CD4-positive, CD25-positive, alpha-beta regulatory T cell (primary cell): ENCODE results near the gene AXDND1. TPM values are rescaled to one million over a fixed set of nuclear protein-coding genes. Genes with fewer than 3 reads are reported as not detected.
"Not testable (repeated sequence)": the region's sequence is repeated elsewhere in the genome, so short reads cannot be mapped to it uniquely, and the experiment has no call there.

Source experiments
- ATAC-seq, 2 donors: fragments of 150-1000 bp; cut with Tn5 transposase; one replicate each; pipeline ENCODE4 v1.10.0; 2021; ENCODE audit warnings: low read depth in 2 of 2, moderate number of reproducible peaks in 2 of 2, moderate library complexity in 1 of 2
- DNase-seq, 3 donors: peaks; one replicate each; pipeline versions ENCODE4 v3.0.0 to v3.0.0-alpha.2; 2012 to 2022; ENCODE audit warnings: mixed read lengths in 1 of 3
- H3K27ac ChIP-seq: one replicate; pipeline ENCODE4 v1.7.0; 2013; ENCODE audit warnings: mild to moderate bottlenecking, low read length; ENCODE audit not compliant: insufficient read depth, poor library complexity, severe bottlenecking
- H3K27me3 ChIP-seq: one replicate; pipeline ENCODE4 v1.7.0; 2013; ENCODE audit warnings: low read length; ENCODE audit not compliant: control insufficient read depth, insufficient read depth
- H3K36me3 ChIP-seq: one replicate; pipeline ENCODE4 v1.7.0; 2013; ENCODE audit warnings: mild to moderate bottlenecking, low read length, moderate library complexity; ENCODE audit not compliant: control insufficient read depth, insufficient read depth
- H3K4me1 ChIP-seq: 2 replicates; pipeline ENCODE4 v1.7.0; 2013; ENCODE audit warnings: mild to moderate bottlenecking, low read length; ENCODE audit not compliant: insufficient read depth, control insufficient read depth, poor library complexity, severe bottlenecking
- H3K4me3 ChIP-seq: one replicate; pipeline ENCODE4 v1.7.0; 2013; ENCODE audit warnings: low read depth, mild to moderate bottlenecking, low read length, moderate library complexity
- H3K9me3 ChIP-seq, 2 experiments: 1 replicate in 1 of 2; 2 replicates in 1 of 2; pipeline ENCODE4 v1.7.0; 2013; ENCODE audit warnings: low read length in 2 of 2, mild to moderate bottlenecking in 1 of 2, moderate library complexity in 1 of 2; ENCODE audit not compliant: control insufficient read depth in 2 of 2
- H3K27ac Mint-ChIP-seq, 3 donors: one replicate each; pipeline ENCODE4 v1.8.0; 2020 to 2022; ENCODE audit warnings: mild to moderate bottlenecking in 3 of 3, mixed read lengths in 3 of 3, moderate library complexity in 2 of 3
- H3K27me3 Mint-ChIP-seq: one replicate; pipeline ENCODE4 v1.8.0; 2022; ENCODE audit warnings: mild to moderate bottlenecking, mixed read lengths
- H3K36me3 Mint-ChIP-seq: one replicate; pipeline ENCODE4 v1.8.0; 2020; ENCODE audit warnings: mixed read lengths
- H3K4me1 Mint-ChIP-seq, 4 donors: one replicate each; pipeline ENCODE4 v1.8.0; 2020 to 2022; ENCODE audit warnings: mixed read lengths in 4 of 4, mild to moderate bottlenecking in 1 of 4
- H3K4me3 Mint-ChIP-seq, 4 donors: one replicate each; pipeline ENCODE4 v1.8.0; 2020 to 2022; ENCODE audit warnings: mild to moderate bottlenecking in 4 of 4, mixed read lengths in 4 of 4, moderate library complexity in 3 of 4
- H3K9me3 Mint-ChIP-seq, 7 donors: one replicate each; pipeline ENCODE4 v1.8.0; 2020 to 2022; ENCODE audit warnings: mixed read lengths in 7 of 7, mild to moderate bottlenecking in 3 of 7, moderate library complexity in 2 of 7
- polyA plus RNA-seq, 4 donors: library from polyadenylated mRNA; unstranded; fragments of 300-500 nt; fragmentation: Illumina TruSeq; gene quantifications; one replicate each; pipeline ENCODE4 v1.2.3, GENCODE V29; 2021
- total RNA-seq: library from RNA; stranded (reverse); gene quantifications from one replicate; pipeline ENCODE4 v1.2.3, GENCODE V29; 2022

Gene AXDND1
- total and polyA plus RNA-seq, 5 donors from 2014 or later, result not detected

- H3K4me1 ChIP-seq, result no peaks in the 10 kb centered on the region
- H3K27ac Mint-ChIP-seq, result no peak overlapping the region
These were observed 75.7 kb downstream of the AXDND1 start for GRCh38 chr1:179441501-179441900.

GRCh38 chr1:179442846-179443245, 77.1 kb downstream of the AXDND1 start:
- not testable (repeated sequence) for H3K4me1 ChIP-seq, H3K4me3 ChIP-seq, H3K4me1 Mint-ChIP-seq, H3K4me3 Mint-ChIP-seq, H3K27ac ChIP-seq, ATAC-seq, DNase-seq, H3K27me3 ChIP-seq, H3K27ac Mint-ChIP-seq, H3K36me3 ChIP-seq, H3K36me3 Mint-ChIP-seq, H3K9me3 Mint-ChIP-seq, H3K9me3 ChIP-seq
- peaks cover 13% of the 10 kb centered on the region for H3K27me3 Mint-ChIP-seq

More at GRCh38 chr1:179441501-179441900, 75.7 kb downstream of the AXDND1 start:
- Mint-ChIP-seq H3K4me1 (no peaks in the 10 kb centered on the region), H3K36me3 (no peaks in the 10 kb centered on the region), H3K4me3 (no peak overlapping the region), H3K27me3 (peaks cover 13% of the 10 kb centered on the region), H3K9me3 (peaks cover 0 to 3% (median 0%) of the 10 kb centered on the region in 7 donors)
- Histone ChIP-seq H3K36me3 (no peaks in the 10 kb centered on the region), H3K27ac (no peak overlapping the region), H3K9me3 (no peaks in the 10 kb centered on the region), H3K4me3 (no peak overlapping the region), H3K27me3 (no peaks in the 10 kb centered on the region)
- DNase-seq (no peak), ATAC-seq (no peak)

- ATAC-seq (no peak), DNase-seq (no peak)
- Histone ChIP-seq H3K4me3 (no peak overlapping the region), H3K36me3 (no peaks in the 10 kb centered on the region), H3K4me1 (no peaks in the 10 kb centered on the region), H3K27ac (no peak overlapping the region), H3K27me3 (no peaks in the 10 kb centered on the region), H3K9me3 (no peaks in the 10 kb centered on the region)
- H3K9me3 Mint-ChIP-seq, result peaks cover 0 to 3% (median 0%) of the 10 kb centered on the region in 7 donors
- no peaks in the 10 kb centered on the region for H3K4me1 Mint-ChIP-seq
- H3K4me3 Mint-ChIP-seq, result no peak overlapping the region
- H3K27me3 Mint-ChIP-seq, result peaks cover 13% of the 10 kb centered on the region
- no peak overlapping the region for H3K27ac Mint-ChIP-seq
- H3K36me3 Mint-ChIP-seq, result no peaks in the 10 kb centered on the region
These were observed 79.8 kb downstream of the AXDND1 start for GRCh38 chr1:179445593-179445992.

GRCh38 chr1:179447489-179447888, 81.7 kb downstream of the AXDND1 start:
- H3K4me1 Mint-ChIP-seq, result no peaks in the 10 kb centered on the region
- no peak overlapping the region for H3K4me3 Mint-ChIP-seq
- ATAC-seq (no peak), DNase-seq (peak in 1 of 3 donors; percentile 14)
- peaks cover 8% of the 10 kb centered on the region for H3K27me3 Mint-ChIP-seq
- no peak overlapping the region for H3K4me3 ChIP-seq
- no peak overlapping the region for H3K27ac Mint-ChIP-seq
- no peaks in the 10 kb centered on the region for H3K27me3 ChIP-seq
- no peaks in the 10 kb centered on the region for H3K4me1 ChIP-seq
- no peaks in the 10 kb centered on the region for H3K36me3 ChIP-seq
- no peaks in the 10 kb centered on the region for H3K36me3 Mint-ChIP-seq
- no peak overlapping the region for H3K27ac ChIP-seq
- H3K9me3 Mint-ChIP-seq, result peaks cover 0 to 4% (median 0%) of the 10 kb centered on the region in 7 donors
- H3K9me3 ChIP-seq, result no peaks in the 10 kb centered on the region

- DNase-seq (no peak), ATAC-seq (no peak)
- peaks cover 1% of the 10 kb centered on the region for H3K27me3 Mint-ChIP-seq
- Histone ChIP-seq H3K4me1 (no peaks in the 10 kb centered on the region), H3K27ac (no peak overlapping the region), H3K4me3 (no peak overlapping the region), H3K9me3 (no peaks in the 10 kb centered on the region), H3K27me3 (no peaks in the 10 kb centered on the region), H3K36me3 (no peaks in the 10 kb centered on the region)
- no peak overlapping the region for H3K27ac Mint-ChIP-seq
- H3K36me3 Mint-ChIP-seq, result no peaks in the 10 kb centered on the region
- H3K4me1 Mint-ChIP-seq, result no peaks in the 10 kb centered on the region
- H3K4me3 Mint-ChIP-seq, result no peak overlapping the region
- peaks cover 0 to 4% (median 0%) of the 10 kb centered on the region in 7 donors for H3K9me3 Mint-ChIP-seq
These were observed 82.8 kb downstream of the AXDND1 start for GRCh38 chr1:179448437-179449149.

- not testable (repeated sequence) for H3K4me1 ChIP-seq, H3K27me3 ChIP-seq, H3K36me3 ChIP-seq, DNase-seq, H3K36me3 Mint-ChIP-seq, H3K27me3 Mint-ChIP-seq, H3K4me3 Mint-ChIP-seq, H3K27ac Mint-ChIP-seq, H3K4me1 Mint-ChIP-seq, H3K27ac ChIP-seq, H3K9me3 ChIP-seq, ATAC-seq, H3K4me3 ChIP-seq
- peaks cover 0 to 10% (median 3%) of the 10 kb centered on the region in 7 donors for H3K9me3 Mint-ChIP-seq
These were observed 93.9 kb downstream of the AXDND1 start for GRCh38 chr1:179459606-179460206.

- H3K27me3 Mint-ChIP-seq, H3K27ac ChIP-seq, ATAC-seq, H3K9me3 ChIP-seq, H3K4me3 ChIP-seq, H3K4me1 ChIP-seq, DNase-seq, H3K27ac Mint-ChIP-seq, H3K36me3 ChIP-seq, H3K4me3 Mint-ChIP-seq, H3K36me3 Mint-ChIP-seq, H3K4me1 Mint-ChIP-seq, H3K27me3 ChIP-seq: not testable (repeated sequence)
- peaks cover 0 to 17% (median 2%) of the 10 kb centered on the region in 7 donors for H3K9me3 Mint-ChIP-seq
These were observed 99.9 kb downstream of the AXDND1 start for GRCh38 chr1:179465661-179466060.

GRCh38 chr1:179474713-179475112, 108.9 kb downstream of the AXDND1 start:
- Histone ChIP-seq H3K27me3 (no peaks in the 10 kb centered on the region), H3K4me3 (no peak overlapping the region), H3K4me1 (no peaks in the 10 kb centered on the region), H3K36me3 (no peaks in the 10 kb centered on the region), H3K27ac (no peak overlapping the region), H3K9me3 (peaks cover 15 to 27% of the 10 kb centered on the region in 2 experiments)
- peaks cover 0 to 36% (median 22%) of the 10 kb centered on the region in 7 donors for H3K9me3 Mint-ChIP-seq
- H3K27ac Mint-ChIP-seq, result no peak overlapping the region
- DNase-seq (no peak), ATAC-seq (no peak)
- no peak overlapping the region for H3K4me3 Mint-ChIP-seq
- peaks cover 4% of the 10 kb centered on the region for H3K36me3 Mint-ChIP-seq
- no peaks in the 10 kb centered on the region for H3K4me1 Mint-ChIP-seq
- H3K27me3 Mint-ChIP-seq, result no peaks in the 10 kb centered on the region
